Loucy (cell line): ENCODE results near the gene SH3BP4.

Experiments
- CTCF ChIP-seq: fragments of 200-600 bp; sonication (generic); conservative IDR thresholded peaks from 2 replicates; pipeline ENCODE4 v1.5.1; 2014; ENCODE audit warnings: mild to moderate bottlenecking, antibody characterized with exemption, low read length
- EZH2phosphoT487 ChIP-seq: fragments of 200-600 bp; IDR thresholded peaks from 2 replicates; pipeline ENCODE4 v1.6.1; 2018; ENCODE audit warnings: antibody characterized with exemption, mild to moderate bottlenecking, moderate library complexity, borderline replicate concordance

- no peak for TF ChIP-seq CTCF
- no peak for TF ChIP-seq EZH2phosphoT487
Measured at GRCh38 chr2:234930397-234930796, 21.4 kb upstream of the SH3BP4 start.
